ENCODE results near the gene PTCHD1.

GRCh38 chrX:23451266-23451665, 116.6 kb downstream of the PTCHD1 start:
- TF ChIP-seq CBX3 (IDR thresholded peaks at IDR 0.05; ENCODE audit: low read depth) (no peak), POLR2A (IDR thresholded peaks at IDR 0.05; ENCODE audit: borderline replicate concordance, extremely low read depth, insufficient read depth, insufficient read length) (no peak), CEBPB (IDR thresholded peaks at IDR 0.05; ENCODE audit: low read depth) (no peak), REST (IDR thresholded peaks at IDR 0.05; ENCODE audit: low read depth) (no peak), ZNF274 (IDR thresholded peaks at IDR 0.05; ENCODE audit: low read depth, low read length) (no peak)
- TF ChIP-seq, protein P1, sequence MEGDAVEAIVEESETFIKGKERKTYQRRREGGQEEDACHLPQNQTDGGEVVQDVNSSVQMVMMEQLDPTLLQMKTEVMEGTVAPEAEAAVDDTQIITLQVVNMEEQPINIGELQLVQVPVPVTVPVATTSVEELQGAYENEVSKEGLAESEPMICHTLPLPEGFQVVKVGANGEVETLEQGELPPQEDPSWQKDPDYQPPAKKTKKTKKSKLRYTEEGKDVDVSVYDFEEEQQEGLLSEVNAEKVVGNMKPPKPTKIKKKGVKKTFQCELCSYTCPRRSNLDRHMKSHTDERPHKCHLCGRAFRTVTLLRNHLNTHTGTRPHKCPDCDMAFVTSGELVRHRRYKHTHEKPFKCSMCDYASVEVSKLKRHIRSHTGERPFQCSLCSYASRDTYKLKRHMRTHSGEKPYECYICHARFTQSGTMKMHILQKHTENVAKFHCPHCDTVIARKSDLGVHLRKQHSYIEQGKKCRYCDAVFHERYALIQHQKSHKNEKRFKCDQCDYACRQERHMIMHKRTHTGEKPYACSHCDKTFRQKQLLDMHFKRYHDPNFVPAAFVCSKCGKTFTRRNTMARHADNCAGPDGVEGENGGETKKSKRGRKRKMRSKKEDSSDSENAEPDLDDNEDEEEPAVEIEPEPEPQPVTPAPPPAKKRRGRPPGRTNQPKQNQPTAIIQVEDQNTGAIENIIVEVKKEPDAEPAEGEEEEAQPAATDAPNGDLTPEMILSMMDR (IDR thresholded peaks at IDR 0.05 in 2 of 3, conservative IDR thresholded peaks at IDR 0.05 in 1 of 3; ENCODE audit: borderline replicate concordance in 1 of 3, insufficient read depth in 1 of 3, low read depth in 2 of 3, low read length in 2 of 3): peak in 1 of 3 experiments; percentile 24; a peak in 1 of 6 replicates
